ENCODE measurements around the gene SEMA4A. TPM values are rescaled to one million over a fixed set of nuclear protein-coding genes. Genes with fewer than 3 reads are reported as not detected.

Gene SEMA4A
- total and polyA plus RNA-seq, 9 of the 15 experiments (the other 6 are each of a cell fraction or from before 2014, with no cell fraction given): 0.04 to 1.7 (median 0.45) TPM

DNA sequence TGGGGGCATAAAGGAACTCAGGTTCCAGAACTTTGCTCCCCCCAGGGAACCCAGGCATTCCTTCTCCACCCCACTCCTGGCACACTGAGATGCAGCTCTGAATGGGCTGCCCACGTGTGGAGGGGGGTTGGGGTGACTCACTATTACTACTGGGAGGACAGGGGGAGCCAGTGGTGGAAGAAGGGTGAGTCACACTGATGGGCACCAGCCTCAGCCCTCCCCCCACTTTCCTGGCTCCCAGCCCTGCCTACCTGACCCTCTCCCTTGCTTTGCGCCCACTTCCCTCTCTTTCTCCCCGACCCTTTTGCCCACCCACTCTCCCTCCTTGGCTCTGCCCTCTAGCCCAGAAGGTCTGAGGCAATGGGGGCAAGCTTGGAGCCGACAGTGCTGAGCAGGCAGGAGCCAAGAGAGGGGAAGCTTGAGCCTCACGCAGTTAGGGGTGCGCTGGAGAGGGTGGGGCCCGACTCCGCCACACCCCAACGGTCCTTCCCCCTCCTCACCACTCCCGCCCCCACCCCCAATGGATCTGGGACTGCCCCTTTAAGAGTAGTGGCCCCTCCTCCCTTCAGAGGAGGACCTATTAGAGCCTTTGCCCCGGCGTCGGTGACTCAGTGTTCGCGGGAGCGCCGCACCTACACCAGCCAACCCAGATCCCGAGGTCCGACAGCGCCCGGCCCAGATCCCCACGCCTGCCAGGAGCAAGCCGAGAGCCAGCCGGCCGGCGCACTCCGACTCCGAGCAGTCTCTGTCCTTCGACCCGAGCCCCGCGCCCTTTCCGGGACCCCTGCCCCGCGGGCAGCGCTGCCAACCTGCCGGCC lies 39.1 kb upstream of the SEMA4A start, which contains the start of gene LMNA (continued):
- TF ChIP-seq, protein P1, sequence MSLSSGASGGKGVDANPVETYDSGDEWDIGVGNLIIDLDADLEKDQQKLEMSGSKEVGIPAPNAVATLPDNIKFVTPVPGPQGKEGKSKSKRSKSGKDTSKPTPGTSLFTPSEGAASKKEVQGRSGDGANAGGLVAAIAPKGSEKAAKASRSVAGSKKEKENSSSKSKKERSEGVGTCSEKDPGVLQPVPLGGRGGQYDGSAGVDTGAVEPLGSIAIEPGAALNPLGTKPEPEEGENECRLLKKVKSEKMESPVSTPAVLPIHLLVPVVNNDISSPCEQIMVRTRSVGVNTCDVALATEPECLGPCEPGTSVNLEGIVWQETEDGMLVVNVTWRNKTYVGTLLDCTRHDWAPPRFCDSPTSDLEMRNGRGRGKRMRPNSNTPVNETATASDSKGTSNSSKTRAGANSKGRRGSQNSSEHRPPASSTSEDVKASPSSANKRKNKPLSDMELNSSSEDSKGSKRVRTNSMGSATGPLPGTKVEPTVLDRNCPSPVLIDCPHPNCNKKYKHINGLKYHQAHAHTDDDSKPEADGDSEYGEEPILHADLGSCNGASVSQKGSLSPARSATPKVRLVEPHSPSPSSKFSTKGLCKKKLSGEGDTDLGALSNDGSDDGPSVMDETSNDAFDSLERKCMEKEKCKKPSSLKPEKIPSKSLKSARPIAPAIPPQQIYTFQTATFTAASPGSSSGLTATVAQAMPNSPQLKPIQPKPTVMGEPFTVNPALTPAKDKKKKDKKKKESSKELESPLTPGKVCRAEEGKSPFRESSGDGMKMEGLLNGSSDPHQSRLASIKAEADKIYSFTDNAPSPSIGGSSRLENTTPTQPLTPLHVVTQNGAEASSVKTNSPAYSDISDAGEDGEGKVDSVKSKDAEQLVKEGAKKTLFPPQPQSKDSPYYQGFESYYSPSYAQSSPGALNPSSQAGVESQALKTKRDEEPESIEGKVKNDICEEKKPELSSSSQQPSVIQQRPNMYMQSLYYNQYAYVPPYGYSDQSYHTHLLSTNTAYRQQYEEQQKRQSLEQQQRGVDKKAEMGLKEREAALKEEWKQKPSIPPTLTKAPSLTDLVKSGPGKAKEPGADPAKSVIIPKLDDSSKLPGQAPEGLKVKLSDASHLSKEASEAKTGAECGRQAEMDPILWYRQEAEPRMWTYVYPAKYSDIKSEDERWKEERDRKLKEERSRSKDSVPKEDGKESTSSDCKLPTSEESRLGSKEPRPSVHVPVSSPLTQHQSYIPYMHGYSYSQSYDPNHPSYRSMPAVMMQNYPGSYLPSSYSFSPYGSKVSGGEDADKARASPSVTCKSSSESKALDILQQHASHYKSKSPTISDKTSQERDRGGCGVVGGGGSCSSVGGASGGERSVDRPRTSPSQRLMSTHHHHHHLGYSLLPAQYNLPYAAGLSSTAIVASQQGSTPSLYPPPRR (CRISPR knock-in tag; IDR thresholded peaks at IDR 0.05; ENCODE audit: borderline replicate concordance): 0 out of 2 replicates have a peak, but pooled peaks have one; percentile 31
- no peak for TF ChIP-seq MECOM (CRISPR knock-in tag; IDR thresholded peaks at IDR 0.05)
- no peak for TF ChIP-seq POU5F1 (IDR thresholded peaks at IDR 0.05; ENCODE audit: borderline replicate concordance, low read depth, low read length, partially characterized antibody)
- TF ChIP-seq LEF1 (IDR thresholded peaks at IDR 0.05): peak; percentile 64
- peak; percentile 74; the same call in 1 of the 2 replicates for TF ChIP-seq FOXP1 (CRISPR knock-in tag; IDR thresholded peaks at IDR 0.05)
- peak; percentile 13 for TF ChIP-seq HNRNPLL (IDR thresholded peaks at IDR 0.05; ENCODE audit: low read depth, low read length, poor library complexity, severe bottlenecking)
- TF ChIP-seq POLR2AphosphoS2 (IDR thresholded peaks at IDR 0.05; ENCODE audit: low read length): peak; percentile 36; the same call in 1 of the 2 replicates
- peak; percentile 87 for TF ChIP-seq POLR2A (conservative IDR thresholded peaks at IDR 0.05)
- no peak; the same call in none of the 2 replicates for TF ChIP-seq TOE1 (IDR thresholded peaks at IDR 0.05; ENCODE audit: borderline replicate concordance)
- TF ChIP-seq TOE1 (CRISPR knock-in tag; IDR thresholded peaks at IDR 0.05; ENCODE audit: borderline replicate concordance, low read depth): no peak
- TF ChIP-seq ZBTB1 (CRISPR knock-in tag; IDR thresholded peaks at IDR 0.05; ENCODE audit: borderline replicate concordance, low read depth): no peak
- TF ChIP-seq HLTF (IDR thresholded peaks at IDR 0.05): 0 out of 2 replicates have a peak, but pooled peaks have one; percentile 58
- TF ChIP-seq ZNF324 (CRISPR knock-in tag; IDR thresholded peaks at IDR 0.05): no peak
- TF ChIP-seq ZNF197 (CRISPR knock-in tag; IDR thresholded peaks at IDR 0.05; ENCODE audit: low read depth): no peak
- TF ChIP-seq, protein P2, sequence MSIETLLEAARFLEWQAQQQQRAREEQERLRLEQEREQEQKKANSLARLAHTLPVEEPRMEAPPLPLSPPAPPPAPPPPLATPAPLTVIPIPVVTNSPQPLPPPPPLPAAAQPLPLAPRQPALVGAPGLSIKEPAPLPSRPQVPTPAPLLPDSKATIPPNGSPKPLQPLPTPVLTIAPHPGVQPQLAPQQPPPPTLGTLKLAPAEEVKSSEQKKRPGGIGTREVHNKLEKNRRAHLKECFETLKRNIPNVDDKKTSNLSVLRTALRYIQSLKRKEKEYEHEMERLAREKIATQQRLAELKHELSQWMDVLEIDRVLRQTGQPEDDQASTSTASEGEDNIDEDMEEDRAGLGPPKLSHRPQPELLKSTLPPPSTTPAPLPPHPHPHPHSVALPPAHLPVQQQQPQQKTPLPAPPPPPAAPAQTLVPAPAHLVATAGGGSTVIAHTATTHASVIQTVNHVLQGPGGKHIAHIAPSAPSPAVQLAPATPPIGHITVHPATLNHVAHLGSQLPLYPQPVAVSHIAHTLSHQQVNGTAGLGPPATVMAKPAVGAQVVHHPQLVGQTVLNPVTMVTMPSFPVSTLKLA (conservative IDR thresholded peaks at IDR 0.05): peak; percentile 61 to 78; a peak in 3 of 4 replicates
- peak; percentile 80 for TF ChIP-seq U2AF1 (optimal IDR thresholded peaks at IDR 0.05; ENCODE audit: low read depth, low read length)
- no peak for TF ChIP-seq ZNF212 (CRISPR knock-in tag; IDR thresholded peaks at IDR 0.05)
- no peak for TF ChIP-seq HMGN3 (IDR thresholded peaks at IDR 0.05; ENCODE audit: borderline replicate concordance, extremely low read depth, insufficient read length, low read depth, low read length)
- peak; percentile 77 for TF ChIP-seq CTBP1 (IDR thresholded peaks at IDR 0.05; ENCODE audit: borderline replicate concordance)
- TF ChIP-seq SMAD4 (CRISPR knock-in tag; conservative IDR thresholded peaks at IDR 0.05): 0 out of 2 replicates have a peak, but pooled peaks have one; percentile 11
